WTC11 (cell line): ENCODE data around the gene EAF2. TPM values are rescaled to one million over a fixed set of nuclear protein-coding genes. Genes with fewer than 3 reads are reported as not detected.

Source experiments
- ATAC-seq: fragments of 200-7000 bp; cut with Tn5 transposase; 2 replicates; pipeline ENCODE4 v1.10.0; 2021; ENCODE audit warnings: mild to moderate bottlenecking, moderate library complexity
- CTCF ChIA-PET: fragments of 300-600 bp; sonication (Branson Sonifier 250); formaldehyde crosslinking; loops from one replicate; lab custom pipeline; 2021; ENCODE audit warnings: antibody characterized with exemption; lab: Charles Lee
- POLR2A ChIA-PET: fragments of 350-600 bp; sonication (Branson Sonifier 250); formaldehyde crosslinking; loops from one replicate; lab custom pipeline; 2021; ENCODE audit warnings: antibody characterized with exemption; lab: Charles Lee
- DNase-seq: peaks from one replicate; pipeline ENCODE4 v3.0.0; 2021; ENCODE audit warnings: low spot score
- H3K27ac Mint-ChIP-seq: 2 replicates; pipeline ENCODE4 v1.8.0; 2021; ENCODE audit warnings: mixed read lengths
- H3K27me3 Mint-ChIP-seq: 2 replicates; pipeline ENCODE4 v1.8.0; 2021; ENCODE audit warnings: low read depth, mild to moderate bottlenecking, moderate library complexity, mixed read lengths
- H3K36me3 Mint-ChIP-seq: 2 replicates; pipeline ENCODE4 v1.8.0; 2021; ENCODE audit warnings: mixed read lengths
- H3K4me1 Mint-ChIP-seq: 2 replicates; pipeline ENCODE4 v1.8.0; 2022; ENCODE audit warnings: mixed read lengths
- H3K4me3 Mint-ChIP-seq: 2 replicates; pipeline ENCODE4 v1.8.0; 2021; ENCODE audit warnings: mild to moderate bottlenecking, moderate library complexity, mixed read lengths
- H3K9me3 Mint-ChIP-seq: 2 replicates; pipeline ENCODE4 v1.8.0; 2021; ENCODE audit warnings: mixed read lengths
- AR ChIP-seq: fragments of 250-450 bp; sonication (Bioruptor Pico); IDR thresholded peaks from 2 replicates; pipeline ENCODE4 v1.9.0; 2021; ENCODE audit warnings: mild to moderate bottlenecking
- ATF1 ChIP-seq: sonication (generic); formaldehyde crosslinking; IDR thresholded peaks from 2 replicates; pipeline ENCODE4 v1.8.1; 2023; ENCODE audit warnings: mild to moderate bottlenecking, moderate library complexity, missing genetic modification reagents
- ELF4 ChIP-seq: sonication (generic); formaldehyde crosslinking; IDR thresholded peaks from 2 replicates; pipeline ENCODE4 v1.8.1; 2022; ENCODE audit warnings: low read depth, mild to moderate bottlenecking, moderate library complexity, missing genetic modification reagents
- EMX1 ChIP-seq: fragments of 250-450 bp; sonication (Bioruptor Pico); IDR thresholded peaks from 2 replicates; pipeline ENCODE4 v1.8.0; 2021; ENCODE audit warnings: mild to moderate bottlenecking
- JUN ChIP-seq: sonication (generic); formaldehyde crosslinking; IDR thresholded peaks from 2 replicates; pipeline ENCODE4 v1.8.0; 2023; ENCODE audit warnings: mild to moderate bottlenecking, missing genetic modification reagents
- KAT7 ChIP-seq: sonication (generic); formaldehyde crosslinking; IDR thresholded peaks from 2 replicates; pipeline ENCODE4 v1.8.1; 2023; ENCODE audit warnings: missing genetic modification reagents, mild to moderate bottlenecking, borderline replicate concordance
- NFE2L1 ChIP-seq: sonication (generic); formaldehyde crosslinking; IDR thresholded peaks from 2 replicates; pipeline ENCODE4 v1.8.1; 2023; ENCODE audit warnings: missing genetic modification reagents
- NR2C2 ChIP-seq: sonication (generic); formaldehyde crosslinking; IDR thresholded peaks from 2 replicates; pipeline ENCODE4 v1.8.0; 2022; ENCODE audit warnings: mild to moderate bottlenecking, missing genetic modification reagents
- NR3C1 ChIP-seq: sonication (generic); formaldehyde crosslinking; conservative IDR thresholded peaks from 2 replicates; pipeline ENCODE4 v1.8.1; 2023; ENCODE audit warnings: low read depth, mild to moderate bottlenecking, missing genetic modification reagents
- OVOL2 ChIP-seq: fragments of 250-450 bp; sonication (Bioruptor Pico); IDR thresholded peaks from 2 replicates; pipeline ENCODE4 v1.9.0; 2021; ENCODE audit warnings: mild to moderate bottlenecking, borderline replicate concordance
- STAT6 ChIP-seq: sonication (generic); formaldehyde crosslinking; conservative IDR thresholded peaks from 2 replicates; pipeline ENCODE4 v1.8.1; 2023; ENCODE audit warnings: mild to moderate bottlenecking, low read depth, missing genetic modification reagents, moderate library complexity
- TEAD1 ChIP-seq: sonication (generic); formaldehyde crosslinking; IDR thresholded peaks from 2 replicates; pipeline ENCODE4 v1.8.0; 2022; ENCODE audit warnings: mild to moderate bottlenecking, missing genetic modification reagents
- TEAD4 ChIP-seq: sonication (generic); formaldehyde crosslinking; IDR thresholded peaks from 2 replicates; pipeline ENCODE4 v1.8.0; 2022; ENCODE audit warnings: mild to moderate bottlenecking, missing genetic modification reagents
- TP53 ChIP-seq: sonication (generic); formaldehyde crosslinking; IDR thresholded peaks from 2 replicates; pipeline ENCODE4 v1.8.1; 2023; ENCODE audit warnings: mild to moderate bottlenecking, missing genetic modification reagents
- ZBTB21 ChIP-seq: sonication (generic); formaldehyde crosslinking; IDR thresholded peaks from 2 replicates; pipeline ENCODE4 v1.8.1; 2023; ENCODE audit warnings: mild to moderate bottlenecking, missing genetic modification reagents, borderline replicate concordance
- ZNF121 ChIP-seq: sonication (generic); formaldehyde crosslinking; IDR thresholded peaks from 2 replicates; pipeline ENCODE4 v1.8.0; 2023; ENCODE audit warnings: missing genetic modification reagents
- ZNF138 ChIP-seq: sonication (generic); formaldehyde crosslinking; conservative IDR thresholded peaks from 2 replicates; pipeline ENCODE4 v1.8.1; 2022; ENCODE audit warnings: mild to moderate bottlenecking, moderate library complexity, missing genetic modification reagents
- ZNF416 ChIP-seq: fragments of 250-450 bp; sonication (Bioruptor Pico); IDR thresholded peaks from 2 replicates; pipeline ENCODE4 v1.9.0; 2021; ENCODE audit warnings: mild to moderate bottlenecking, inconsistent platforms
- ZNF671 ChIP-seq: fragments of 250-450 bp; sonication (Bioruptor Pico); IDR thresholded peaks from 2 replicates; pipeline ENCODE4 v1.8.0; 2021; ENCODE audit warnings: mild to moderate bottlenecking
- total RNA-seq: library from RNA; stranded (reverse); gene quantifications from 3 replicates; pipeline ENCODE4 v1.2.3, GENCODE V29; 2021
- TF ChIP-seq, protein P1 (sequence below): sonication (generic); formaldehyde crosslinking; IDR thresholded peaks from 2 replicates; pipeline ENCODE4 v1.8.1; 2023; ENCODE audit warnings: mild to moderate bottlenecking, missing genetic modification reagents, borderline replicate concordance
- TF ChIP-seq, protein P2 (sequence below): sonication (generic); formaldehyde crosslinking; IDR thresholded peaks from 2 replicates; pipeline ENCODE4 v1.8.0; 2022; ENCODE audit warnings: mild to moderate bottlenecking, missing genetic modification reagents
- TF ChIP-seq, protein P3 (sequence below): fragments of 200-600 bp; IDR thresholded peaks from 2 replicates; pipeline ENCODE4 v1.8.0; 2022; ENCODE audit warnings: antibody characterized with exemption

EAF2 gene
- total RNA-seq, 1 experiment from 2014 or later: 5.3 TPM

DNA sequence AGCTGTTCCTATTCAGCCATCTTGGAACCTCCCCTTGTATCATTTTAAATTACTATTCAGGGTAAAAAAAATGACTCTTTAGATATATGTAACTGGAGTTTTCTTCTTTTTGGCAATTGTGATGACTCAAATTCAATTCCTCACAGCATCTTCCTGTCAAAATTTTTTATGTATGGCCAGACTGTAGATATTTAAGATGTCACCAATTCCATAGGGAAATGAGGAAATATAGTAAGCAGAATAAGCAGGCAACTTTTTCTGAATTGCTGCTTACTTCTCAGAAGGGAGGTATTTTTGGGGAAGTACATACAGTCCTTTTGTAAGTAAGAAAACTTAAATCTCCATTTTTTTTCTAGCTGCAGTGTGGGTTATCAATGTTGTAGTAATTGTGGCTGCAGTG is 28.8 kb downstream of the EAF2 start (continued):
- TF ChIP-seq, protein P1, sequence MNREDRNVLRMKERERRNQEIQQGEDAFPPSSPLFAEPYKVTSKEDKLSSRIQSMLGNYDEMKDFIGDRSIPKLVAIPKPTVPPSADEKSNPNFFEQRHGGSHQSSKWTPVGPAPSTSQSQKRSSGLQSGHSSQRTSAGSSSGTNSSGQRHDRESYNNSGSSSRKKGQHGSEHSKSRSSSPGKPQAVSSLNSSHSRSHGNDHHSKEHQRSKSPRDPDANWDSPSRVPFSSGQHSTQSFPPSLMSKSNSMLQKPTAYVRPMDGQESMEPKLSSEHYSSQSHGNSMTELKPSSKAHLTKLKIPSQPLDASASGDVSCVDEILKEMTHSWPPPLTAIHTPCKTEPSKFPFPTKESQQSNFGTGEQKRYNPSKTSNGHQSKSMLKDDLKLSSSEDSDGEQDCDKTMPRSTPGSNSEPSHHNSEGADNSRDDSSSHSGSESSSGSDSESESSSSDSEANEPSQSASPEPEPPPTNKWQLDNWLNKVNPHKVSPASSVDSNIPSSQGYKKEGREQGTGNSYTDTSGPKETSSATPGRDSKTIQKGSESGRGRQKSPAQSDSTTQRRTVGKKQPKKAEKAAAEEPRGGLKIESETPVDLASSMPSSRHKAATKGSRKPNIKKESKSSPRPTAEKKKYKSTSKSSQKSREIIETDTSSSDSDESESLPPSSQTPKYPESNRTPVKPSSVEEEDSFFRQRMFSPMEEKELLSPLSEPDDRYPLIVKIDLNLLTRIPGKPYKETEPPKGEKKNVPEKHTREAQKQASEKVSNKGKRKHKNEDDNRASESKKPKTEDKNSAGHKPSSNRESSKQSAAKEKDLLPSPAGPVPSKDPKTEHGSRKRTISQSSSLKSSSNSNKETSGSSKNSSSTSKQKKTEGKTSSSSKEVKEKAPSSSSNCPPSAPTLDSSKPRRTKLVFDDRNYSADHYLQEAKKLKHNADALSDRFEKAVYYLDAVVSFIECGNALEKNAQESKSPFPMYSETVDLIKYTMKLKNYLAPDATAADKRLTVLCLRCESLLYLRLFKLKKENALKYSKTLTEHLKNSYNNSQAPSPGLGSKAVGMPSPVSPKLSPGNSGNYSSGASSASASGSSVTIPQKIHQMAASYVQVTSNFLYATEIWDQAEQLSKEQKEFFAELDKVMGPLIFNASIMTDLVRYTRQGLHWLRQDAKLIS (CRISPR knock-in tag): no peak
- TF ChIP-seq TP53 (CRISPR knock-in tag) (no peak), ZNF138 (CRISPR knock-in tag) (no peak), EMX1 (CRISPR knock-in tag) (no peak), TEAD4 (no peak), NFE2L1 (CRISPR knock-in tag) (no peak)

DNA sequence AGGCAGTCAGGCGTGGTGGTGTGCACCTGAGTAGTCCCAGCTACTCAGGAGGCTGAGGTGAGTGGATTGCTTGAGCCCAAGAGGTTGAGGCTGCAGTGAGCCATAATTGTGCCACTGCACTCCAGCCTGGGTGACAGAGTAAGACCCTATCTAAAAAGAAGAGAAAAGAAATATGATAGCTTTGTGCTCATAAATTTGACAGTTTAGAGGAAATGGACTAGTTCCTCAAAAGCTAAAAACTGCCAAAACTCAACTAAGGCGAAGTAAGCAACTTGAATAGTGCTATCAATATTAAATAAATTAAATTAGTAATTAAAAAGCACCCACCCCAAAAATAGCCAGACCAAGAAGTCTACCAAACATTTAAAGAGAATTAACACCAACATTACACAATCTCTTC is 34.7 kb downstream of the EAF2 start:
- H3K9me3 Mint-ChIP-seq: 0 out of 2 replicates have a peak, but pooled peaks cover 3% of the 10 kb centered on the region
- POLR2A ChIA-PET: no interaction called here
- no peak for TF ChIP-seq ZNF416 (CRISPR knock-in tag)
- TF ChIP-seq, protein P2, sequence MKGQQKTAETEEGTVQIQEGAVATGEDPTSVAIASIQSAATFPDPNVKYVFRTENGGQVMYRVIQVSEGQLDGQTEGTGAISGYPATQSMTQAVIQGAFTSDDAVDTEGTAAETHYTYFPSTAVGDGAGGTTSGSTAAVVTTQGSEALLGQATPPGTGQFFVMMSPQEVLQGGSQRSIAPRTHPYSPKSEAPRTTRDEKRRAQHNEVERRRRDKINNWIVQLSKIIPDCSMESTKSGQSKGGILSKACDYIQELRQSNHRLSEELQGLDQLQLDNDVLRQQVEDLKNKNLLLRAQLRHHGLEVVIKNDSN (CRISPR knock-in tag): no peak
- no peak for TF ChIP-seq ATF1
- no peak for TF ChIP-seq NR2C2 (CRISPR knock-in tag)
- TF ChIP-seq ZNF121 (CRISPR knock-in tag): no peak
- TF ChIP-seq AR (CRISPR knock-in tag): no peak
- no peak for TF ChIP-seq ELF4 (CRISPR knock-in tag)
- TF ChIP-seq NR3C1: no peak
- no peak for TF ChIP-seq STAT6
- no peak for TF ChIP-seq ZBTB21 (CRISPR knock-in tag)
- TF ChIP-seq TEAD1 (CRISPR knock-in tag): no peak
- TF ChIP-seq KAT7: no peak
- no peak for TF ChIP-seq OVOL2
- no peak for TF ChIP-seq JUN
- no peak for TF ChIP-seq ZNF671 (CRISPR knock-in tag)
- TF ChIP-seq, protein P3, sequence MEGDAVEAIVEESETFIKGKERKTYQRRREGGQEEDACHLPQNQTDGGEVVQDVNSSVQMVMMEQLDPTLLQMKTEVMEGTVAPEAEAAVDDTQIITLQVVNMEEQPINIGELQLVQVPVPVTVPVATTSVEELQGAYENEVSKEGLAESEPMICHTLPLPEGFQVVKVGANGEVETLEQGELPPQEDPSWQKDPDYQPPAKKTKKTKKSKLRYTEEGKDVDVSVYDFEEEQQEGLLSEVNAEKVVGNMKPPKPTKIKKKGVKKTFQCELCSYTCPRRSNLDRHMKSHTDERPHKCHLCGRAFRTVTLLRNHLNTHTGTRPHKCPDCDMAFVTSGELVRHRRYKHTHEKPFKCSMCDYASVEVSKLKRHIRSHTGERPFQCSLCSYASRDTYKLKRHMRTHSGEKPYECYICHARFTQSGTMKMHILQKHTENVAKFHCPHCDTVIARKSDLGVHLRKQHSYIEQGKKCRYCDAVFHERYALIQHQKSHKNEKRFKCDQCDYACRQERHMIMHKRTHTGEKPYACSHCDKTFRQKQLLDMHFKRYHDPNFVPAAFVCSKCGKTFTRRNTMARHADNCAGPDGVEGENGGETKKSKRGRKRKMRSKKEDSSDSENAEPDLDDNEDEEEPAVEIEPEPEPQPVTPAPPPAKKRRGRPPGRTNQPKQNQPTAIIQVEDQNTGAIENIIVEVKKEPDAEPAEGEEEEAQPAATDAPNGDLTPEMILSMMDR: no peak
- no peak overlapping the region for H3K27ac Mint-ChIP-seq
- ATAC-seq: no peak
- H3K27me3 Mint-ChIP-seq: no peaks in the 10 kb centered on the region
- H3K4me1 Mint-ChIP-seq: no peaks in the 10 kb centered on the region
- no peak for DNase-seq
- H3K36me3 Mint-ChIP-seq: peaks cover 4% of the 10 kb centered on the region
- CTCF ChIA-PET: no interaction called here
- H3K4me3 Mint-ChIP-seq: no peak overlapping the region
